Spleen (tissue), 7 donors: ENCODE measurements around the gene NANOG.

Source experiments
- CTCF ChIP-seq, 11 experiments: fragments of 200-600 bp in 7 of 11; fragments of 450-650 bp in 4 of 11; sonication (generic) in 4 of 11; IDR thresholded peaks in 8 of 11; conservative IDR thresholded peaks in 3 of 11; 1 replicate in 7 of 11; 2 replicates in 4 of 11; pipeline versions ENCODE4 v1.4.0 to v1.8.0; 2016 to 2021; ENCODE audit warnings: antibody characterized with exemption in 11 of 11, inconsistent platforms in 4 of 11, mild to moderate bottlenecking in 1 of 11
- POLR2A ChIP-seq, 3 donors: fragments of 450-650 bp; IDR thresholded peaks; one replicate each; pipeline ENCODE4 v1.5.1; 2017; ENCODE audit warnings: antibody characterized with exemption in 3 of 3, mild to moderate bottlenecking in 1 of 3
- donor health status: DM: no; HTN: no; CAD: no; lungs with moderate emphysema.
- donor health status: DM: no; HTN: no; CAD: no.
- donor health status: DM: no; HTN: no; CAD: no.

GRCh38 chr12:7781274-7781673 lies 7.9 kb upstream of the NANOG start:
- TF ChIP-seq CTCF (IDR thresholded peaks at IDR 0.05 in 8 of 11, conservative IDR thresholded peaks at IDR 0.05 in 3 of 11) (no peak), POLR2A (IDR thresholded peaks at IDR 0.05) (no peak)
